Cardiac fibroblast (primary cell): Measurements from ENCODE around the gene ATPAF2.

ENCODE experiments used
- DNase-seq, 2 donors: peaks; one replicate each; pipeline versions ENCODE4 v3.0.0 to v3.0.0-alpha.2; 2010; ENCODE audit warnings: low read depth in 2 of 2
- H3K4me3 ChIP-seq, 2 donors: replicated peaks in 1 of 2; 1 replicate in 1 of 2; 2 replicates in 1 of 2; pipeline ENCODE4 v1.5.1; 2011; ENCODE audit warnings: low read depth in 2 of 2, low read length in 2 of 2, mild to moderate bottlenecking in 2 of 2, moderate library complexity in 1 of 2
- CTCF ChIP-seq: IDR thresholded peaks from one replicate; pipeline ENCODE4 v1.5.1; 2011; ENCODE audit warnings: low read depth, mild to moderate bottlenecking, low read length, inconsistent platforms

ATPAF2 gene

GRCh38 chr17:18056214-18056613, 17.2 kb upstream of the ATPAF2 start:
- no peak overlapping the region for H3K4me3 ChIP-seq

GRCh38 chr17:18055597-18055996, 16.6 kb upstream of the ATPAF2 start:
- no peak for TF ChIP-seq CTCF
- no peak for DNase-seq
- no peak overlapping the region for H3K4me3 ChIP-seq

More at GRCh38 chr17:18056214-18056613, 17.2 kb upstream of the ATPAF2 start:
- no peak for DNase-seq
- TF ChIP-seq CTCF, result no peak

GRCh38 chr17:18045691-18046350, 6.9 kb upstream of the ATPAF2 start:
- TF ChIP-seq CTCF, result no peak
- H3K4me3 ChIP-seq, result no peak overlapping the region
- no peak for DNase-seq

GRCh38 chr17:18044609-18045008, 5.6 kb upstream of the ATPAF2 start:
- no peak for TF ChIP-seq CTCF
- DNase-seq, result no peak
- no peak overlapping the region for H3K4me3 ChIP-seq

GRCh38 chr17:18043491-18043890, 4.5 kb upstream of the ATPAF2 start:
- DNase-seq, result peak; percentile 32 to 49
- no peak overlapping the region for H3K4me3 ChIP-seq
- TF ChIP-seq CTCF, result no peak

GRCh38 chr17:18042983-18043382, 4.0 kb upstream of the ATPAF2 start:
- no peak overlapping the region for H3K4me3 ChIP-seq
- no peak for TF ChIP-seq CTCF
- DNase-seq, result no peak

GRCh38 chr17:18041776-18042175, 2.8 kb upstream of the ATPAF2 start:
- H3K4me3 ChIP-seq, result no peak overlapping the region
- TF ChIP-seq CTCF, result no peak
- DNase-seq, result peak; percentile 50 to 72
